H9 (cell line): ENCODE data around the gene FNDC3A. TPM values are rescaled to one million over a fixed set of nuclear protein-coding genes. Genes with fewer than 3 reads are reported as not detected.

Source experiments
- DNase-seq: peaks from one replicate; pipeline ENCODE4 v3.0.0-alpha.2; 2017
- H2AFZ ChIP-seq: one replicate; pipeline ENCODE4 v1.6.1; 2013; ENCODE audit warnings: mild to moderate bottlenecking, low read length, control low read depth, moderate library complexity
- H2AK5ac ChIP-seq: 2 replicates; pipeline ENCODE4 v1.6.1; 2013; ENCODE audit warnings: low read length, control low read depth, mixed read lengths; ENCODE audit not compliant: insufficient read length
- H2BK120ac ChIP-seq: one replicate; pipeline ENCODE4 v1.6.1; 2013; ENCODE audit warnings: low read depth, mild to moderate bottlenecking, low read length, control low read depth, inconsistent platforms; ENCODE audit not compliant: poor library complexity, severe bottlenecking
- H2BK12ac ChIP-seq: 2 replicates; pipeline ENCODE4 v1.6.1; 2013; ENCODE audit warnings: low read length, control low read depth, mixed read lengths, low read depth; ENCODE audit not compliant: insufficient read length
- H2BK15ac ChIP-seq: 2 replicates; pipeline ENCODE4 v1.6.1; 2013; ENCODE audit warnings: low read depth, low read length, control low read depth
- H2BK20ac ChIP-seq: one replicate; pipeline ENCODE4 v1.6.1; 2013; ENCODE audit warnings: low read depth, mild to moderate bottlenecking, low read length, control low read depth, inconsistent platforms; ENCODE audit not compliant: poor library complexity, severe bottlenecking
- H2BK5ac ChIP-seq: 2 replicates; pipeline ENCODE4 v1.6.1; 2013; ENCODE audit warnings: low read length, control low read depth, mixed read lengths; ENCODE audit not compliant: insufficient read length
- H3K14ac ChIP-seq: 2 replicates; pipeline ENCODE4 v1.6.1; 2013; ENCODE audit warnings: low read length, control low read depth; ENCODE audit not compliant: insufficient read depth
- H3K18ac ChIP-seq: 2 replicates; pipeline ENCODE4 v1.6.1; 2013; ENCODE audit warnings: low read depth, mild to moderate bottlenecking, mixed read lengths, low read length, control low read depth; ENCODE audit not compliant: insufficient read length
- H3K23ac ChIP-seq: 2 replicates; pipeline ENCODE4 v1.6.1; 2013; ENCODE audit warnings: low read length, control low read depth, mixed read lengths, low read depth; ENCODE audit not compliant: insufficient read length
- H3K23me2 ChIP-seq: 2 replicates; pipeline ENCODE4 v1.6.1; 2013; ENCODE audit warnings: low read depth, mild to moderate bottlenecking, mixed read lengths, low read length, control low read depth; ENCODE audit not compliant: insufficient read length, poor library complexity, severe bottlenecking
- H3K27ac ChIP-seq: 2 replicates; pipeline ENCODE4 v1.5.1; 2013; ENCODE audit warnings: low read length, control low read depth, mixed read lengths, low read depth; ENCODE audit not compliant: insufficient read length
- H3K27me3 ChIP-seq: 2 replicates; pipeline ENCODE4 v1.6.1; 2013; ENCODE audit warnings: low read length, control low read depth, inconsistent platforms; ENCODE audit not compliant: insufficient read depth
- H3K4ac ChIP-seq: 2 replicates; pipeline ENCODE4 v1.6.1; 2013; ENCODE audit warnings: low read depth, mild to moderate bottlenecking, control low read depth, inconsistent platforms, low read length, moderate library complexity
- H3K4me1 ChIP-seq: 2 replicates; pipeline ENCODE4 v1.6.1; 2013; ENCODE audit warnings: low read length, control low read depth, inconsistent platforms; ENCODE audit not compliant: insufficient read depth
- H3K4me2 ChIP-seq: 2 replicates; pipeline ENCODE4 v1.6.1; 2013; ENCODE audit warnings: low read length, control low read depth, mixed read lengths; ENCODE audit not compliant: insufficient read length, insufficient read depth
- H3K56ac ChIP-seq: 2 replicates; pipeline ENCODE4 v1.6.1; 2013; ENCODE audit warnings: low read depth, mild to moderate bottlenecking, mixed read lengths, low read length, control low read depth; ENCODE audit not compliant: insufficient read length
- H3K79me1 ChIP-seq: 2 replicates; pipeline ENCODE4 v1.6.1; 2013; ENCODE audit warnings: low read depth, mild to moderate bottlenecking, moderate library complexity, low read length, control low read depth, inconsistent platforms; ENCODE audit not compliant: insufficient read depth, poor library complexity, severe bottlenecking
- H3K79me2 ChIP-seq: 2 replicates; pipeline ENCODE4 v1.6.1; 2013; ENCODE audit warnings: low read length, control low read depth, inconsistent platforms; ENCODE audit not compliant: insufficient read depth
- H3K9ac ChIP-seq: 2 replicates; pipeline ENCODE4 v1.6.1; 2013; ENCODE audit warnings: low read length, control low read depth, mixed read lengths; ENCODE audit not compliant: insufficient read length; ENCODE audit errors: extremely low read depth
- H3K9me3 ChIP-seq: one replicate; pipeline ENCODE4 v1.6.1; 2013; ENCODE audit warnings: low read depth, low read length, inconsistent platforms; ENCODE audit not compliant: control insufficient read depth
- H3T11ph ChIP-seq: one replicate; pipeline ENCODE4 v1.6.1; 2013; ENCODE audit warnings: mild to moderate bottlenecking, low read length, control low read depth, inconsistent platforms
- H4K20me1 ChIP-seq: one replicate; pipeline ENCODE4 v1.6.1; 2013; ENCODE audit not compliant: control insufficient read depth, insufficient read length, insufficient read depth
- H4K5ac ChIP-seq: 2 replicates; pipeline ENCODE4 v1.6.1; 2013; ENCODE audit warnings: low read depth, mild to moderate bottlenecking, mixed read lengths, low read length, control low read depth; ENCODE audit not compliant: insufficient read length
- H4K8ac ChIP-seq: replicated peaks from 2 replicates; pipeline ENCODE4 v1.6.1; 2013; ENCODE audit warnings: low read length, control low read depth, mixed read lengths, low read depth; ENCODE audit not compliant: insufficient read length
- H4K91ac ChIP-seq: 2 replicates; pipeline ENCODE4 v1.6.1; 2013; ENCODE audit warnings: low read depth, mild to moderate bottlenecking, moderate library complexity, mixed read lengths, low read length, control low read depth; ENCODE audit not compliant: insufficient read length
- H3K27ac Mint-ChIP-seq, 3 experiments: 2 replicates in 2 of 3; 3 replicates in 1 of 3; pipeline ENCODE4 v1.8.0; 2020 to 2021; ENCODE audit warnings: mixed read lengths in 3 of 3, mild to moderate bottlenecking in 1 of 3, moderate library complexity in 1 of 3
- H3K27me3 Mint-ChIP-seq: 2 replicates; pipeline ENCODE4 v1.8.0; 2021; ENCODE audit warnings: low read depth, mild to moderate bottlenecking, moderate library complexity, mixed read lengths
- H3K36me3 Mint-ChIP-seq, 3 experiments: 2 replicates in 2 of 3; 3 replicates in 1 of 3; pipeline ENCODE4 v1.8.0; 2020 to 2021; ENCODE audit warnings: low read depth in 3 of 3, mixed read lengths in 3 of 3; ENCODE audit not compliant: insufficient read depth in 1 of 3
- H3K4me1 Mint-ChIP-seq, 2 experiments: 2 replicates each; pipeline ENCODE4 v1.8.0; 2020; ENCODE audit warnings: mixed read lengths in 2 of 2
- H3K4me3 Mint-ChIP-seq, 2 experiments: 2 replicates in 1 of 2; 3 replicates in 1 of 2; pipeline ENCODE4 v1.8.0; 2020 to 2021; ENCODE audit warnings: mild to moderate bottlenecking in 2 of 2, mixed read lengths in 2 of 2, moderate library complexity in 1 of 2
- H3K9me3 Mint-ChIP-seq, 2 experiments: 2 replicates in 1 of 2; 3 replicates in 1 of 2; pipeline ENCODE4 v1.8.0; 2020; ENCODE audit warnings: mild to moderate bottlenecking in 2 of 2, mixed read lengths in 2 of 2, moderate library complexity in 1 of 2
- CTCF ChIP-seq: fragments of 200-600 bp; sonication (generic); conservative IDR thresholded peaks from 3 replicates; pipeline ENCODE4 v1.8.0; 2021; ENCODE audit warnings: antibody characterized with exemption, mild to moderate bottlenecking
- WGBS: extraction: QIAGEN DNeasy Blood & Tissue Kit; methylation state at CpG from one replicate; pipeline ENCODE4 v1.1.7; 2013; ENCODE audit warnings: missing lambda C conversion rate, low lambda C conversion rate, mixed read lengths; ENCODE audit not compliant: insufficient read length; ENCODE audit errors: extremely low coverage; 5-methylcytosine and 5-hydroxymethylcytosine counted together
- total RNA-seq: library from RNA; stranded (reverse); gene quantifications from 2 replicates; pipeline ENCODE4 v1.2.1, GENCODE V29; 2021

The FNDC3A gene
- total RNA-seq, 1 experiment from 2014 or later: 27.4 TPM

- Histone ChIP-seq H4K20me1 (no peaks in the 10 kb centered on the region), H2BK20ac (no peak overlapping the region), H3K9ac (no peak overlapping the region), H3K23me2 (no peaks in the 10 kb centered on the region), H3K56ac (no peak overlapping the region), H3K9me3 (no peaks in the 10 kb centered on the region), H4K91ac (no peak overlapping the region), H2BK5ac (no peak overlapping the region), H3K4me1 (no peaks in the 10 kb centered on the region), H2BK12ac (no peak overlapping the region), H3K4ac (no peak overlapping the region), H3K79me1 (no peaks in the 10 kb centered on the region), H3K27me3 (no peaks in the 10 kb centered on the region), H3T11ph (no peak overlapping the region), H2BK120ac (no peak overlapping the region), H4K8ac (no peak overlapping the region), H3K18ac (no peak overlapping the region), H3K27ac (no peak overlapping the region), H2AFZ (no peak overlapping the region), H2BK15ac (no peak overlapping the region), H4K5ac (no peak overlapping the region), H3K14ac (no peak overlapping the region), H3K79me2 (no peaks in the 10 kb centered on the region), H3K23ac (no peak overlapping the region), H2AK5ac (no peak overlapping the region), H3K4me2 (no peak overlapping the region)
- DNase-seq: no peak
- Mint-ChIP-seq H3K27ac (no peak overlapping the region), H3K4me1 (peaks cover 0 to 6% of the 10 kb centered on the region in 2 experiments; a peak in 2 of 4 replicates), H3K9me3 (no peaks in the 10 kb centered on the region), H3K36me3 (no peaks in the 10 kb centered on the region), H3K27me3 (no peaks in the 10 kb centered on the region), H3K4me3 (no peak overlapping the region)
- TF ChIP-seq CTCF: no peak
- WGBS: no CpG with 5 or more reads among the region's 1 CpG
These were observed 30.1 kb upstream of the FNDC3A start for GRCh38 chr13:48945626-48946025.
